GM19328 (cell line): ENCODE data around the gene RAPGEF6.
A peak's percentile ranks its signal among the peaks of the same experiment; 100 is the strongest.
"Not testable (repeated sequence)": the region's sequence is repeated elsewhere in the genome, so short reads cannot be mapped to it uniquely, and the experiment has no call there.

Source experiments
- ATAC-seq: cut with Tn5 transposase; IDR thresholded peaks from one replicate; pipeline ENCODE4 v1.9.1; 2021; ENCODE audit warnings: mild to moderate bottlenecking, moderate library complexity; ENCODE audit not compliant: unreplicated experiment

Gene RAPGEF6

GRCh38 chr5:131644822-131645221 lies 9.8 kb upstream of the RAPGEF6 start:
- no peak for ATAC-seq

- ATAC-seq, result no peak
These were observed 9.3 kb upstream of the RAPGEF6 start for GRCh38 chr5:131644370-131644769.

GRCh38 chr5:131641494-131641893 lies 6.5 kb upstream of the RAPGEF6 start:
- no peak for ATAC-seq

- ATAC-seq, result no peak
These were observed 5.2 kb upstream of the RAPGEF6 start for GRCh38 chr5:131640043-131640856.

GRCh38 chr5:131639148-131639547 lies 4.1 kb upstream of the RAPGEF6 start:
- ATAC-seq, result no peak

- ATAC-seq, result no peak
These were observed 2.7 kb upstream of the RAPGEF6 start for GRCh38 chr5:131637694-131638093.

- ATAC-seq, result no peak
These were observed 899 bp upstream of the RAPGEF6 start for GRCh38 chr5:131635684-131636572.

- peak; percentile 22 for ATAC-seq
These were observed 398 bp downstream of the RAPGEF6 start for GRCh38 chr5:131634666-131634995.

- no peak for ATAC-seq
These were observed 791 bp downstream of the RAPGEF6 start for GRCh38 chr5:131634238-131634637.

GRCh38 chr5:131633830-131634229 lies 1.2 kb downstream of the RAPGEF6 start:
- no peak for ATAC-seq

- no peak for ATAC-seq
These were observed 4.1 kb downstream of the RAPGEF6 start for GRCh38 chr5:131630963-131631350.

- no peak for ATAC-seq
These were observed 4.6 kb downstream of the RAPGEF6 start for GRCh38 chr5:131630208-131630962.

GRCh38 chr5:131628990-131629389 lies 6.0 kb downstream of the RAPGEF6 start:
- no peak for ATAC-seq

- ATAC-seq, result no peak
These were observed 7.7 kb downstream of the RAPGEF6 start for GRCh38 chr5:131627207-131627865.

GRCh38 chr5:131622633-131623032 lies 12.4 kb downstream of the RAPGEF6 start:
- no peak for ATAC-seq

GRCh38 chr5:131621164-131621563 lies 13.9 kb downstream of the RAPGEF6 start:
- not testable (repeated sequence) for ATAC-seq

GRCh38 chr5:131619102-131619501 lies 15.9 kb downstream of the RAPGEF6 start:
- ATAC-seq, result no peak

- ATAC-seq, result no peak
These were observed 17.7 kb downstream of the RAPGEF6 start for GRCh38 chr5:131617140-131617822.

GRCh38 chr5:131615957-131616356 lies 19.1 kb downstream of the RAPGEF6 start:
- no peak for ATAC-seq

GRCh38 chr5:131613423-131613822 lies 21.6 kb downstream of the RAPGEF6 start:
- ATAC-seq, result no peak
